GM19099 (cell line): ENCODE data around the gene MMP25.

Source experiments
- POLR2A ChIP-seq: IDR thresholded peaks from 3 replicates; pipeline ENCODE4 v1.6.1; 2011; ENCODE audit warnings: low read depth; ENCODE audit not compliant: insufficient read length; ENCODE audit errors: extremely low read depth

The MMP25 gene

DNA sequence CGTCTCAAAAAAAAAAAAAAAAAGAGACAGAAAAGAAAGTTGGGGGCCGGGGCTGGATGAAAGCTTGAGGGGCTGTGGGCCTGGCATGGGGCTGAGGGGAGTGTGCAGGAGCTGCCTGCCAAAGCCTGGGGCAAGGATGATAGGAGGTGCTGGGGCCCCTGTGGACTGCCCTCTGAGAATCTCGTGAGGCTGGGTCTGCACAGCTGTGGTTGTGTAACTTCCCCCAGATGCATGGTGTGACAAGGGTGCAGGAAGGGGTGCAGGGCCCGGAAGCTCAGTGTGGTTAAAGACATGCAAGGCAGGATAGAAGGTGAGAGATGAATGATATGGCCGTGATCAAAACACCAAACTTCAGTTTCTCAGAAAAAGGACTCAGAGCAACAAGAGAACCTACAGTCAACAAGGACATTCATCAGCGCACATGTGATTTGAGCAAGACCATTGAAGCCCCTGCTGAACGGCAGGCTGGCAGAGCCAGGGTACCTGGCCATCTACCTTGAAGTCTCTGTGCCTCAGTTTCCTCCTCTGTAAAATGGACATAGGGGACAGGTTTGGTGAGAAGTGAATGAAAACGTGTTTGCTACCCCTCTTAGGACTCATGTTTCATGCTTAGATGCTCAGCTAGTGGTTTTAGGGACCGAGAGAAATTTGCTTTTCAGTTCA, 28.6 kb downstream of the MMP25 start:
- peak; percentile 35 for TF ChIP-seq POLR2A

DNA sequence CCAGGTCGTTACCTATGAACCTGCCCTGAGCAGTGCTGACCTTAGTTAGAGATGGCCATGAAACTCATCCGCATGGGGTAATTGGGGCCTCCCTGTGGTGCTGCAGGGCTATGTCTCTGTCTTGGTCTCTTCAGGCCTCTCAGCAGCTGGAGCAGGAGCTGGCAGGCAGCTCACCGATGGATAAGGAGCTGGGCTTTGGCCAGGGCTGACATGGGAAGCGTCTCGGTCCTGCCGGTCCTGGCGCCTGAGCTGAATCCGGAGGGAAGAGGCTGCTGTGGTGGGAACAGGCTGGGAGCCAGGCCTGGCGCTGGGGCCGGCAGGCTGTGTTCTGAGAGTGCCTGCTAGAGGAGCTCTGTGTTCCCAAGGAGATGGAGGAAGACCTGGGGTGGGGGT, 29.2 kb downstream of the MMP25 start:
- no peak for TF ChIP-seq POLR2A

DNA sequence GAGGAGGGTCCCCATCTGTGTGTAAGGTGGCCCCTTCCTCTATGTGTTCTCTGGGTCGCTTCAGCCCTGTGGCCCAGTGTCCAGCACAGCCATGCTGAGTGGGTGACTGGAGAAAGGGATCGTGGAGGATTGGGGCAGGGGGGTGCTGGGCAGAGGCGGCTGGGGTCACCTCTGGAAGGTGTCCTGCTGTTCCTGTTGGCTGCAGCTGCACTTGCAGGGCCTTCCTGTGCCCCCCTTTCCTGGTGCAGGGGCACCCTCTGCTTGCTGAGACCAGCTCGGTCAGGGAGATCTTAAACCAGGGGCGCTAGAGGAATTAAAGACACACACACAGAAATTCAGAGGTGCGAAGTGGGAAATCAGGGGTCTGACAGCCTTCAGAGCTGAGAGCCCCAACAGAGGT, 30.2 kb downstream of the MMP25 start:
- no peak for TF ChIP-seq POLR2A

DNA sequence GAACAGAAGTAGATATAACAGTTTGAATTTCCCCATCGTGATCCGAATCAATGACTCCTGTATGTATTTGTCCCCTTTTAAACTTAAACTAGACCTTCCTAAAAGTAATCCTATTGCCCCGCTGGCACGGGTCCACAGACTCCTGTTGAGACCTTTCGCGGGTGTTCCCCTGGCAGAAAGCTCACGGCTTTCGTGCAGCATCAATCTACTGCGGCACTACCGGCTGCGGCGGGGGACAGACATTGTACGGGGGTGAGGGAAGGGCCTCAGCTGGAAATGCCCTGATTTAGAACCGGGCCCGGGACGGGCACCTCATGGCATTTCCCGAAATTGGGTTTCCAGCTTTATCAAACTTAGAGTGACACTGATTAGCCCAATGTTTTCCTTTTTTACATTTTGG, 33.7 kb downstream of the MMP25 start:
- TF ChIP-seq POLR2A: no peak

DNA sequence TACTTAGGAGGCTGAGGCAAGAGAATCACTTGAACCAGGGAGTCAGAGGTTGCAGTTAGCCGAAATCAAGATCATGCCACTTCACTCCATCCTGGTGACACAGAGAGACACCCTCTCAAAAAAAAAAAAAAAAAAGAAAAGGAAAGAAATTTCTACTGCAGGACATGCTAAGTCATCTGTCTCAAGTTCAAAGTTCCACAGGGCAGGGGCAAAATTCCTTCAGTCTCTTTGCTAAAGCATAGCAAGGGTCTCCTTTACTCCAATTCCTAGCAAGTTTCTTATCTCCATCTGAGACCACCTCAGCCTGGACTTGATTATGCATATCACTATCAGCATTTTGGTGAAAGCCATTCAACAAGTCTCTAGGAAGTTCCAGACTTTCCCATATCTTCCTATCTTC, 38.1 kb downstream of the MMP25 start:
- TF ChIP-seq POLR2A: no peak

DNA sequence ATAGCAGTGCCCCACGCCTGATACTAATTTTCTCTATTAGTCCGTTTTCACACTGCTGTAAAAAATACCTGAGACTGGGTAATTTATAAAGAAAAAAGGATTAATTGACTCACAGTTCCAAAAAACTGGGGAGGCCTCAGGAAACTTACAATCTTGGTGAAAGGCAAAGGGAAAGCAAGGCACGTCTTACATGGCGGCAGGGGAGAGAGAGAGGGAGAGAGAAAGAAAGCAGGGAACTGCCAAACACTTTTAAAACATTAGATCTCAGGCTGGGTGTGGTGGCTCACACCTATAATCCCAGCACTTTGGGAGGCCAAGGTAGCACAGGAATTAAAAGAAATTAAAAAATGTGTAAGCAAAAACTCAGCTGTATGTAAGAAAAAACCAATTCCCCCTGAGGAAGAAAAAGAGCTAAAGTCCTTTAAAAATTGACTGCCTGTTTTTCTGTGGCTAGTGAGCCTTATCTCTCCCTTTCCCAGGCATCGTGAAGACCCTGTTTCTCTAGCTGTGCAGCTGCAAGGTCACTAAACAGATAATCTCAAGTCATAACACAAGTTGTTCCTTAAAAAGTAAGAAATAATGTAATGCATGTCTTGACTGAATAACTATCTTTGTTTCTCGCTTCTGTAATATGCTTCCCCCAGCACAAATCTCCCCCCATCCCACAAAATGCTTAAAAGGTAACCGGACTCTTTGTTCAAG, 38.8 kb downstream of the MMP25 start:
- TF ChIP-seq POLR2A: no peak

DNA sequence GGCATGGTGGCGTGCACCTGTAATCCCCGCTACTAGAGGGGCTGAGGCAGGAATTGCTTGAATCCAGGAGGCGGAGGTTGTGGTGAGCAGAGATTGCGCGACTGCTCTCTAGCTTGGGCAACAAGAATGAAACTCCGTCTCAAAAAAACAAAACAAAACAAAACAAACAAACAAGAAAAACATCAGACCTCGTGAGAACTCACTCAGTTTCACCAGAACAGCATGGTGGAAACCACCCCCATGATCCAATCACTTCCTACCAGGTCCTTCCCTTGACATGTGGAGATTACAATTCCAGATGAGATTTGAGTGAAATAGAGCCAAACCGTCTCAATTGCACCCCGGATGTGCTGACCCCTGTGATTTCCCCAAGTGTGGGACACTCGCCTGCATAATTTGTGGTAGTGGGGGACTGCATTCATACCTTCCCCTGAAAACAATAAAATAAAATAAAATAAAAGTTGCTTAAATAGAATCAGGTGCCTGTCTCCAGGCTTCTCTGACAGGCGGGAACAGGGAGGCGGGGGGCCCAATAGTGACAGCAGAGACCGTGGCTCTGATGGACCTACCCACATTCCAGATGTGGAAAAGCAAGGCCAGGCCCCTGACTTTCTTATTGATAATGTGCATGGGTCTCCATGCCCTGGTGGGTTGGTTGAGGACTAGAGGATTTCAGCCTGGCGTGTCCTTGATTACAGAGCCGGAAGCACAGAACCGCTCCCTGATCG, 39.7 kb downstream of the MMP25 start:
- TF ChIP-seq POLR2A: no peak

DNA sequence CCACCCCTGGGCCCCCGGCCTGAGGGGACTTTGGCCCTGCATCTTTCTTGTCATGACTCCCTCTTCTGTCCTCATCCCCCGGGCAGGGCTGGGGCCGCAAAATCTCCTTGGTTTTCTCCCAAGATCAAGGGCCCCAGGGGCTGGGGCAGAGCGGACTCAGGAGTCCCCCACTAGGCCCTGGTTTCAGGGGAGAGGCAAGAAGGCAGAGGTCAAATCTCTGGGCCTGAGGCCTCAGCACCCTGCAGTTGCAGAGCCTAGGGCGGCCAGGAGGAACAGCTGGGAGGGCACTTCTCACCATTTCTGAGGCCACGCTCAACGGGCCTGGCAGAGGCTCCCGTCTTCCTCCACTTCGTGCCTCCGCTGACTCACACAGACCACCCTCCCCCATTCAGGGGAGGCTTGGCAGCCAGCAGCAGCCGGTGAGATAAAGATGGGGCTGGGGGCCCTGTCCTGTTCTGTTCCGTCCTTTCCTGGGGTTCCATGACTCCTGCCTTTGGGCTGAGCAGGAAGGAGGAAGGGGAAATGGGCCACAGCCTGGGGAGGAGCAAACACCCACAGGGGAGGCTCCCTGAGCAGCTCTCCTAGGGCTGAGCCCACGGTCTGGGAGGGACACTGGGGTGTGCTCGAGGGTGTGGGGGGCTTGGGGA, 40.4 kb downstream of the MMP25 start:
- no peak for TF ChIP-seq POLR2A

DNA sequence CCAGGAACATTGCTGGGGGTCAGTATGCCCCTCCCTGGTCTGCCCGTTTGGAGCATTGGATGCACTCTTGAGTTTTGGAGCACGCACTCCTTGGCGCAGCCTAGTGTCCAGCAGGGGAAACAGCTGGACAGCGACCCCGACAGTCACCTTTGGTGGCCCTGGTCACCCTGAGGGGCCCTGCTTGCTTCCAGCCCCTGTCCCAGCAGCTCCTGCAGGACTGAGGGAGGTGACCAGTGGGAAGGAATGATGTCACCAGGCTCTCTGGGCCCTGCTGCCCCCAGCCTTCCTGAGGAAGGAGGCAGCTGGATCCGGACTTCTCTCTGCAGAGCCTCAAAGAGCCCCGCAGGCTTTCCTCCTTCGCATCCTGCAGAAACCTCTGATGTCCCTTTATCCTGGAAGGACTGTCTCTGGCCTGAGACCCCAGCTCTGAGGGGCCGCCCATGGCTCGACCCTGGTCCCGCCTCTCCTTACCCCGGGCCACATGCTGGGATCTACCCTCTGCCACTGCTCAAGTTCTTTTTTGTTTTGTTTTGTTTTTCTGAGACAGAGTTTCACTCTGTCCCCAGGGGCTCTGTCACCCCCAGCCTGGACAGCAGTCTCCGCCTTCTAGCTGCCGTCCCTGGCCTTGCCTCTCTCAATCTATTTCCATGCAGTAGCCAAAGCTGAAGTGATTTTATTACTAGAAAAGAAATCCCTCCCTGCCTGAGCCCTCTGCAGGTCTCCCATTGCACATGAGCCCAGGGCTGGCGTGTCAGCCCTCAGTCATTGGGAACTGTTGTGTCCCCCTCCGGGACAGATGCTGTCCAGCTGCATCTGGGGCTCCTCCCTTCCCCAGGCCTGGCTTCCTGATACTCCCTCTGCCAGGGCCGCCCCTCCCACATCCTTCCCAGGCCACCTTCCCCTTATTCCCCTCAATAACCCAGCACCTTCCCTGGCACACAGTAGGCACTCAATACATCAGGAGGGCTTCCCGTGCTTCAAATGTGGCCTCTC, 41.2 kb downstream of the MMP25 start:
- TF ChIP-seq POLR2A: no peak

DNA sequence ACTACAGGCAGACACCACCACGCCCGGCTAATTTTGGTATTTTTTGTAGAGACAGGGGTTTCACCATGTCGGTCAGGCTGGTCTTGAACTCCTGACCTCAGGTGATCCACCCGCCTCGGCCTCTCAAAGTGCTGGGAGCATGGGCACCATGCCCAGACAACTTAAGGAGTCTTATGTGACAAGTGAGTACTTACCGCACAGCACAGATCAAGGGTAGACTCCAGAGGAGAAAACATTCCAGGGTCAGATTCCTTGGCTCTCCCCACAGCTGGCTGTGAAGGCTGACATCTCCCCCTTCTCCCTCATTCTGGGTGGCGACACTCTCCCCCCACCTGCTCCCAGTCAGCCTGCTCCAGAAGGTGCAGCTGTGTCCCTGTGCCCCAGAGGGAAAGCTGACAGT, 42.1 kb downstream of the MMP25 start:
- no peak for TF ChIP-seq POLR2A

DNA sequence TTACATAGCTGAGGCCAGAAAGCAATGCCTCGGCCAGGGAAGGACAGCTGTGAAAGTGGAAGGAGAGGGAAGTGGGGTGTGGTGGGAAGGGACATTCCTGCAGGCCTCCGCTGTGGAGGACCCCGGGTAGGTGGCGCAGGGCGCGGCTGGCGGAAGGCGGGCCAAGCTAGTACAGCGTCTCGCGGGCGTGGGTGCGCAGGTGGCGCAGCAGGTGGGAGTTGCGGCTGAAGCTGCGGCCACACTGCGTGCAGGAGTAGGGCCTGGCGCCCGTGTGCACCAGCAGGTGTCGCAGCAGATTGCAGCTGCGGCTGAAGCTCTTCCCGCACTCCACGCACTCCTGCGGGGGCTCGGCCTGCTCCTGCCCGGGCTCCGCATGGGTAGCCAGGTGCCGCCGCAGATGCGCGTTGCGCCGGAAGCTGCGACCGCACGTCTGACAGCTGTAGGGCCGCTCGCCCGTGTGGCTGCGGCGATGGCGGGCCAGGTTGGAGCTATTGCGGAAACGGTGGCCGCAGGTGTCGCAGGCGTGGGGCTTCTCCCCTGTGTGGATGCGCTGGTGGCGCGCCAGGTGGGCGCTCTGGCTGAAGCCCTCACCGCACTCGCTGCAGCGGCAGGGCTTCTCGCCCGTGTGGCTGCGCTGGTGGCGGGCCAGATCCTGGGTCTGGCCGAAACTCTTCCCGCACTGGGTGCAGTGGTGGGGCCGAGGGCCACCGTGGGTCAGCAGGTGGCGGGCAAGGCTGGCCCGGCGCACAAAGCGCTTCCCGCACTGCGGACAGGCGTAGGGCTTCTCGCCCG, 42.8 kb downstream of the MMP25 start:
- no peak for TF ChIP-seq POLR2A

DNA sequence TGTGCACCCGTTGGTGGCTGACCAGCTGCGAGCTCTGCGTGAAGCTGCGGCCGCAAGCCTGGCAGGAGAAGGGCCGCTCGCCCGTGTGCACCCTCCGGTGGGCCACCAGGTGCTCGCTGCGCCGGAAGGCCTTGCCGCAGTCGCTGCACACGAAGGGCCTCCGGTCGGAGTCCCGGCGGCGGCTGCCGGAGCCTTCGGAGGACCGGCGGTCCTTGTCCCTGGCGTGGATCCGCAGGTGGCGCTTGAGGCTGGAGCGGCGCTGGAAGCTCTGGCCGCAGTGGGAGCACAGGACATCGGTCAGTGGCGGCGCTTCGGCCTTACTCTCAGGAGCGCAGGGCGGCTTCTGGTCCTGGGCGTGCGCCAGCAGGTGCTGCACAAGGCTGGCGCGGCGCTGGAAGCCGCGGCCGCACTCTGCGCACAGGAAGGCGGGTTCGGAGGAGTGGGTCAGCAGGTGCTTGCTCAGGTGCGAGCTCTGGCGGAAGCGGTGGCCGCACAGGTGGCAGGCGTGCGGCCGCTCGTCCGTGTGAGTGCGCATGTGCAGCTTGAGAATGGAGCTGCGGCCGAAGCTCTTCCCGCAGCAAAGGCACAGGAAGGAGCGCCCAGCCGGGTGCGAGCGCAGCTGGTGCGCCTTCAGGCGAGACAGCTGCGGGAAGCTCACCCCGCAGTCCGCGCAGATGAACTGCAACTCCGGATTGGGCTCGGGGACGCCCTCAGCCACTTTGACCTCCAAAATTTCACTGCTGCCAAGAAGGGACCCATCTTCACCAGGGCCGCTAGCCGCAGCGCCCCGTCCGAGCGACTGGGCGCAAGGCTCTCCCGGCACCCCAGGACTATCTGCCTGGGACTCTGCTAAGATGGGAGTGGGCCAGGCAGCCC, 43.6 kb downstream of the MMP25 start:
- no peak for TF ChIP-seq POLR2A

DNA sequence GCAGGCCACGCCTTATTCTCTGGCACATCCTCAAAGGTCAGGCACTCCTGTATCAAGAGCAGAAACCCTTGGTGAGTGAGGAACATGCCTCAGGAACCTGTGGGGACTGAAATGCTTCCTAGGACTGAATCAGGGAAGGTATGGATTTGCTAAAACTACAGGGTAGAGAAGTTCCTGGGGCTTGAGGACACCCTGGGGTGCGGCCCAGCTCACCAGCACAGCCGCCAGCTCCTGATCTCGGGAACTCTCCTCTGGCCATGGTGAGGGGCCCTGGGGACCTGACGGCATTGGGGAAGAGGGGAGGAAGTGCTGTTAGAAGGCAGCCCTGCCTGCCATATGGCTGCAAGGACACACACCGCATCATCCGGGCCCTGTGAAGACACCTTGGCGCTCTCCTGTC, 45.2 kb downstream of the MMP25 start:
- TF ChIP-seq POLR2A: no peak
